Fibroblast of lung (primary cell): Measurements from ENCODE around the gene NKPD1.

Experiments
- CTCF ChIP-seq, 2 donors: IDR thresholded peaks in 1 of 2; conservative IDR thresholded peaks in 1 of 2; 1 replicate in 1 of 2; 2 replicates in 1 of 2; pipeline ENCODE4 v1.5.1; 2011 to 2012; ENCODE audit warnings: low read length in 2 of 2, control low read depth in 1 of 2, inconsistent platforms in 1 of 2, low read depth in 1 of 2, mild to moderate bottlenecking in 1 of 2
- EZH2 ChIP-seq: IDR thresholded peaks from 2 replicates; pipeline ENCODE4 v1.5.1; 2012; ENCODE audit warnings: low read length, control low read depth, mild to moderate bottlenecking; ENCODE audit errors: missing control alignments

GRCh38 chr19:45152504-45153338 lies 8.1 kb downstream of the NKPD1 start:
- no peak for TF ChIP-seq CTCF (conservative IDR thresholded peaks at IDR 0.05 in 1 of 2, IDR thresholded peaks at IDR 0.05 in 1 of 2; ENCODE audit: low read depth in 1 of 2, low read length in 2 of 2)
- peak; percentile 33 for TF ChIP-seq EZH2
